HG03521 (cell line): ENCODE measurements around the gene TBX6.
"Not testable (repeated sequence)": the region's sequence is repeated elsewhere in the genome, so short reads cannot be mapped to it uniquely, and the experiment has no call there.

Source experiments
- ATAC-seq: cut with Tn5 transposase; IDR thresholded peaks from one replicate; pipeline ENCODE4 v1.9.1; 2021; ENCODE audit warnings: mild to moderate bottlenecking, moderate library complexity; ENCODE audit not compliant: unreplicated experiment

The TBX6 gene

GRCh38 chr16:30091474-30092372, at the start of gene TBX6:
TBX6 (minus strand) TSS chr16:30091924; CDS start chr16:30091193, 731 bp downstream.
- peak; percentile 57 for ATAC-seq

GRCh38 chr16:30139583-30140481, 48.1 kb upstream of the TBX6 start:
- no peak for ATAC-seq

- ATAC-seq: no peak
Observed at GRCh38 chr16:30137897-30138296, 46.2 kb upstream of the TBX6 start.

GRCh38 chr16:30136971-30137605, 45.4 kb upstream of the TBX6 start:
- ATAC-seq: no peak

GRCh38 chr16:30132591-30132990, 40.9 kb upstream of the TBX6 start:
- no peak for ATAC-seq

GRCh38 chr16:30131869-30132475, 40.2 kb upstream of the TBX6 start:
- no peak for ATAC-seq

- no peak for ATAC-seq
Observed at GRCh38 chr16:30127993-30128392, 36.3 kb upstream of the TBX6 start.

GRCh38 chr16:30125690-30126089, 34.0 kb upstream of the TBX6 start:
- not testable (repeated sequence) for ATAC-seq

GRCh38 chr16:30124985-30125379, 33.3 kb upstream of the TBX6 start:
- ATAC-seq: no peak

- peak; percentile 12 for ATAC-seq
Observed at GRCh38 chr16:30122604-30123160, 31.0 kb upstream of the TBX6 start.

- no peak for ATAC-seq
Observed at GRCh38 chr16:30121741-30122571, 30.2 kb upstream of the TBX6 start.

GRCh38 chr16:30120340-30121105, 28.8 kb upstream of the TBX6 start:
- ATAC-seq: no peak

GRCh38 chr16:30119428-30119827, 27.7 kb upstream of the TBX6 start:
- ATAC-seq: no peak

GRCh38 chr16:30117768-30118167, 26.0 kb upstream of the TBX6 start:
- no peak for ATAC-seq

GRCh38 chr16:30116291-30117207, 24.8 kb upstream of the TBX6 start:
- ATAC-seq: no peak

GRCh38 chr16:30115238-30115637, 23.5 kb upstream of the TBX6 start:
- no peak for ATAC-seq

GRCh38 chr16:30114833-30115232, 23.1 kb upstream of the TBX6 start:
- ATAC-seq: not testable (repeated sequence)

- no peak for ATAC-seq
Observed at GRCh38 chr16:30114411-30114810, 22.7 kb upstream of the TBX6 start.
